GM23248 (cell line): ENCODE data around the gene TIMM10. TPM values are rescaled to one million over a fixed set of nuclear protein-coding genes. Genes with fewer than 3 reads are reported as not detected.

Source experiments
- DNase-seq: peaks from one replicate; pipeline ENCODE4 v3.0.0-alpha.2; 2015
- H2AFZ ChIP-seq: fragments of 200-600 bp; sonication (generic); 2 replicates; pipeline ENCODE4 v1.6.1; 2016; ENCODE audit warnings: antibody characterized with exemption
- H3F3A ChIP-seq: fragments of 200-600 bp; sonication (generic); 2 replicates; pipeline ENCODE4 v1.6.1; 2016; ENCODE audit warnings: mild to moderate bottlenecking, antibody characterized with exemption, mixed run types; ENCODE audit not compliant: insufficient read depth
- H3K27ac ChIP-seq: fragments of 200-600 bp; sonication (generic); 2 replicates; pipeline ENCODE4 v1.5.1; 2016; ENCODE audit warnings: mild to moderate bottlenecking
- H3K27me3 ChIP-seq: fragments of 200-600 bp; sonication (generic); replicated peaks from 2 replicates; pipeline ENCODE4 v1.6.1; 2016; ENCODE audit warnings: mild to moderate bottlenecking; ENCODE audit not compliant: insufficient read depth
- H3K36me3 ChIP-seq: fragments of 200-600 bp; sonication (generic); 2 replicates; pipeline ENCODE4 v1.6.1; 2016; ENCODE audit warnings: low read depth, mild to moderate bottlenecking
- H3K4me1 ChIP-seq: fragments of 200-600 bp; sonication (generic); 2 replicates; pipeline ENCODE4 v1.6.1; 2016; ENCODE audit warnings: mild to moderate bottlenecking; ENCODE audit not compliant: insufficient read depth
- H3K4me2 ChIP-seq: fragments of 200-600 bp; sonication (generic); one replicate; pipeline ENCODE4 v1.6.1; 2016; ENCODE audit warnings: mild to moderate bottlenecking; ENCODE audit not compliant: unreplicated experiment
- H3K4me3 ChIP-seq: fragments of 200-600 bp; sonication (generic); 2 replicates; pipeline ENCODE4 v1.5.1; 2016; ENCODE audit warnings: mild to moderate bottlenecking
- H3K79me2 ChIP-seq: fragments of 200-600 bp; sonication (generic); 2 replicates; pipeline ENCODE4 v1.6.1; 2016; ENCODE audit warnings: mild to moderate bottlenecking; ENCODE audit not compliant: insufficient read depth
- H3K9ac ChIP-seq: fragments of 200-600 bp; sonication (generic); 2 replicates; pipeline ENCODE4 v1.6.1; 2016; ENCODE audit warnings: mild to moderate bottlenecking
- H3K9me2 ChIP-seq: fragments of 200-600 bp; sonication (generic); 2 replicates; pipeline ENCODE4 v1.6.1; 2016; ENCODE audit warnings: mixed run types, mild to moderate bottlenecking, moderate library complexity; ENCODE audit not compliant: insufficient read depth
- H3K9me3 ChIP-seq: fragments of 200-600 bp; sonication (generic); one replicate; pipeline ENCODE4 v1.6.1; 2017; ENCODE audit warnings: low read depth
- H4K20me1 ChIP-seq: fragments of 200-600 bp; sonication (generic); 2 replicates; pipeline ENCODE4 v1.6.0; 2016; ENCODE audit not compliant: insufficient read depth
- EZH2 ChIP-seq: fragments of 200-600 bp; sonication (generic); IDR thresholded peaks from 2 replicates; pipeline ENCODE4 v1.6.1; 2018; ENCODE audit warnings: antibody characterized with exemption, mild to moderate bottlenecking; ENCODE audit not compliant: insufficient read depth, poor library complexity, severe bottlenecking
- EZH2phosphoT487 ChIP-seq: fragments of 200-600 bp; sonication (generic); IDR thresholded peaks from 2 replicates; pipeline ENCODE4 v1.6.1; 2018; ENCODE audit warnings: antibody characterized with exemption, moderate library complexity, mild to moderate bottlenecking, low read depth; ENCODE audit not compliant: insufficient read depth
- WGBS, 2 experiments: methylation state at CpG; one replicate each; pipeline ENCODE4 v1.1.6; 2015 to 2017; ENCODE audit warnings: low lambda C conversion rate in 2 of 2, low coverage in 1 of 2; ENCODE audit errors: missing lambda C conversion rate in 2 of 2; 5-methylcytosine and 5-hydroxymethylcytosine counted together
- in situ Hi-C: fragments of 300-500 bp; cut with MboI; formaldehyde crosslinking; loops from 2 replicates; pipeline ENCODE4 v1.15.0; 2020
- polyA plus RNA-seq: library from polyadenylated mRNA; unstranded; fragments of >200 nt; fragmentation: Nextera tagmentation; extraction: Ambion mirVana; gene quantifications from 2 replicates; pipeline ENCODE4 v1.2.1, GENCODE V29; 2016
- total RNA-seq: library from RNA; depleted of rRNA; stranded (reverse); fragments of >200 nt; shearing (Covaris generic); gene quantifications from 2 replicates; pipeline ENCODE4 v1.2.3, GENCODE V29; 2014

Gene TIMM10
- total and polyA plus RNA-seq, 2 experiments from 2014 or later: 29.0 to 78.3 TPM

GRCh38 chr11:57504511-57504910 lies 26.0 kb downstream of the TIMM10 start:
- in situ Hi-C loops: no loop called here
- TF ChIP-seq EZH2phosphoT487: no peak
- no peak for TF ChIP-seq EZH2
- Histone ChIP-seq H4K20me1 (no peaks in the 10 kb centered on the region), H2AFZ (no peak overlapping the region), H3K79me2 (no peaks in the 10 kb centered on the region), H3K27ac (no peak overlapping the region), H3K4me1 (no peaks in the 10 kb centered on the region), H3K4me2 (no peak overlapping the region), H3K27me3 (no peaks in the 10 kb centered on the region), H3K36me3 (no peaks in the 10 kb centered on the region), H3K9ac (no peak overlapping the region), H3K9me2 (no peaks in the 10 kb centered on the region), H3K4me3 (no peak overlapping the region), H3K9me3 (no peaks in the 10 kb centered on the region), H3F3A (no peaks in the 10 kb centered on the region)
- no peak for DNase-seq
- 75 to 77% methylated on average over 4 of the region's 4 CpGs for WGBS, 2 experiments

- Histone ChIP-seq H3K4me3 (no peak overlapping the region), H2AFZ (no peak overlapping the region), H3K27me3 (no peaks in the 10 kb centered on the region), H3K27ac (no peak overlapping the region), H4K20me1 (no peaks in the 10 kb centered on the region), H3K9me3 (no peaks in the 10 kb centered on the region), H3F3A (no peaks in the 10 kb centered on the region), H3K9me2 (no peaks in the 10 kb centered on the region), H3K4me1 (no peaks in the 10 kb centered on the region), H3K79me2 (no peaks in the 10 kb centered on the region), H3K36me3 (no peaks in the 10 kb centered on the region), H3K9ac (no peak overlapping the region), H3K4me2 (no peak overlapping the region)
- TF ChIP-seq EZH2 (no peak), EZH2phosphoT487 (no peak)
- in situ Hi-C loops: no loop called here
- DNase-seq: no peak
Measured at GRCh38 chr11:57502870-57503269, 27.7 kb downstream of the TIMM10 start.

GRCh38 chr11:57502376-57502775 lies 28.2 kb downstream of the TIMM10 start:
- Histone ChIP-seq H3K9me2 (no peaks in the 10 kb centered on the region), H4K20me1 (no peaks in the 10 kb centered on the region), H3K4me3 (no peak overlapping the region), H2AFZ (no peak overlapping the region), H3F3A (no peaks in the 10 kb centered on the region), H3K27ac (no peak overlapping the region), H3K27me3 (no peaks in the 10 kb centered on the region), H3K9ac (no peak overlapping the region), H3K4me1 (no peaks in the 10 kb centered on the region), H3K4me2 (no peak overlapping the region), H3K79me2 (no peaks in the 10 kb centered on the region), H3K9me3 (no peaks in the 10 kb centered on the region), H3K36me3 (no peaks in the 10 kb centered on the region)
- TF ChIP-seq EZH2phosphoT487: no peak
- TF ChIP-seq EZH2: no peak
- DNase-seq: no peak
- in situ Hi-C loops: no loop called here
- 93 to 95% methylated on average over 3 of the region's 3 CpGs for WGBS, 2 experiments

GRCh38 chr11:57501953-57502352 lies 28.6 kb downstream of the TIMM10 start:
- H3K4me1 ChIP-seq: no peaks in the 10 kb centered on the region
- H3K9me3 ChIP-seq: no peaks in the 10 kb centered on the region
- H3K4me3 ChIP-seq: no peak overlapping the region
- TF ChIP-seq EZH2: no peak
- TF ChIP-seq EZH2phosphoT487: no peak
- no peaks in the 10 kb centered on the region for H3F3A ChIP-seq
- in situ Hi-C loops: no loop called here
- H2AFZ ChIP-seq: no peak overlapping the region
- H3K27ac ChIP-seq: no peak overlapping the region
- DNase-seq: peak; percentile 35
- no peak overlapping the region for H3K4me2 ChIP-seq
- no peaks in the 10 kb centered on the region for H3K27me3 ChIP-seq
- H3K9me2 ChIP-seq: no peaks in the 10 kb centered on the region
- no peaks in the 10 kb centered on the region for H4K20me1 ChIP-seq
- H3K9ac ChIP-seq: no peak overlapping the region
- H3K36me3 ChIP-seq: no peaks in the 10 kb centered on the region
- no peaks in the 10 kb centered on the region for H3K79me2 ChIP-seq
- WGBS, 2 experiments: 58 to 62% methylated on average over 4 of the region's 4 CpGs

GRCh38 chr11:57500926-57501325 lies 29.6 kb downstream of the TIMM10 start:
- Histone ChIP-seq H3K9ac (no peak overlapping the region), H3K27me3 (no peaks in the 10 kb centered on the region), H2AFZ (no peak overlapping the region), H3K9me2 (no peaks in the 10 kb centered on the region), H3K27ac (no peak overlapping the region), H3K4me3 (no peak overlapping the region), H4K20me1 (no peaks in the 10 kb centered on the region), H3K4me2 (no peak overlapping the region), H3K9me3 (no peaks in the 10 kb centered on the region), H3K36me3 (no peaks in the 10 kb centered on the region), H3K79me2 (no peaks in the 10 kb centered on the region), H3K4me1 (no peaks in the 10 kb centered on the region), H3F3A (no peaks in the 10 kb centered on the region)
- TF ChIP-seq EZH2phosphoT487 (no peak), EZH2 (no peak)
- WGBS, 2 experiments: 87 to 94% methylated on average over 11 of the region's 15 CpGs
- DNase-seq: no peak
- in situ Hi-C loops: no loop called here
